Tibial nerve (tissue), 4 donors: ENCODE results near the gene NR2F2.

Experiments used
- EP300 ChIP-seq, 2 donors: sonication (generic); formaldehyde crosslinking; IDR thresholded peaks; one replicate each; pipeline ENCODE4 v1.6.1; 2017; ENCODE audit warnings: antibody characterized with exemption in 2 of 2, mild to moderate bottlenecking in 1 of 2
- POLR2A ChIP-seq, 2 donors: fragments of 450-650 bp; IDR thresholded peaks; one replicate each; pipeline ENCODE4 v1.6.1; 2017; ENCODE audit warnings: antibody characterized with exemption in 2 of 2, mild to moderate bottlenecking in 2 of 2, moderate library complexity in 2 of 2
- TF ChIP-seq, protein P1 (sequence below), 5 experiments: fragments of 200-600 bp in 3 of 5; fragments of 450-650 bp in 2 of 5; sonication (generic) in 3 of 5; IDR thresholded peaks; one replicate each; pipeline ENCODE4 v1.5.1; 2016 to 2019; ENCODE audit warnings: antibody characterized with exemption in 5 of 5, mild to moderate bottlenecking in 3 of 5, moderate library complexity in 2 of 5

DNA sequence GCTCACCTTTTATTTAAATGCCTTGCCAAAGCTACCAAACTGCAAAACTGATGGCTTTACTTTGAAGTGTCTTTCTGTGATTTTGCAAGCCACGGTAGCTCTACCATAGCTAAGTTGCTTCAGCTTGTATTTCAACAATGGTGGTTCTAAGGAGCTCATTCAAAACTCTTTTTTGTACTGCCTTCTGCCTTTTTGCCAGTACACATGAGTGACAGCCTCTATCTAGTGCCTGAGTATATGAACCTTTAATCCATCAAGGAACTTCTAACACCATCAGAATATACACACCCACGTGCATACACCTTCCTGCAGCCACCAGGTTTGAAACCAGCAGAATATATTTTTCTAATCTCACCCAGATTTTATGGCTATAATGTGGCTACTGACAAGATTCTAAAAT lies 10.4 kb upstream of the NR2F2 start:
- TF ChIP-seq, protein P1, sequence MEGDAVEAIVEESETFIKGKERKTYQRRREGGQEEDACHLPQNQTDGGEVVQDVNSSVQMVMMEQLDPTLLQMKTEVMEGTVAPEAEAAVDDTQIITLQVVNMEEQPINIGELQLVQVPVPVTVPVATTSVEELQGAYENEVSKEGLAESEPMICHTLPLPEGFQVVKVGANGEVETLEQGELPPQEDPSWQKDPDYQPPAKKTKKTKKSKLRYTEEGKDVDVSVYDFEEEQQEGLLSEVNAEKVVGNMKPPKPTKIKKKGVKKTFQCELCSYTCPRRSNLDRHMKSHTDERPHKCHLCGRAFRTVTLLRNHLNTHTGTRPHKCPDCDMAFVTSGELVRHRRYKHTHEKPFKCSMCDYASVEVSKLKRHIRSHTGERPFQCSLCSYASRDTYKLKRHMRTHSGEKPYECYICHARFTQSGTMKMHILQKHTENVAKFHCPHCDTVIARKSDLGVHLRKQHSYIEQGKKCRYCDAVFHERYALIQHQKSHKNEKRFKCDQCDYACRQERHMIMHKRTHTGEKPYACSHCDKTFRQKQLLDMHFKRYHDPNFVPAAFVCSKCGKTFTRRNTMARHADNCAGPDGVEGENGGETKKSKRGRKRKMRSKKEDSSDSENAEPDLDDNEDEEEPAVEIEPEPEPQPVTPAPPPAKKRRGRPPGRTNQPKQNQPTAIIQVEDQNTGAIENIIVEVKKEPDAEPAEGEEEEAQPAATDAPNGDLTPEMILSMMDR (IDR thresholded peaks at IDR 0.05): no peak
- TF ChIP-seq POLR2A (IDR thresholded peaks at IDR 0.05): no peak
- TF ChIP-seq EP300 (IDR thresholded peaks at IDR 0.05): no peak
